BE2C (cell line): ENCODE data around the gene NSMCE1.

Source experiments
- DNase-seq: peaks from one replicate; pipeline ENCODE4 v3.0.0-alpha.2; 2020
- H3K27me3 ChIP-seq: fragments of 250-450 bp; sonication (Bioruptor Pico); 2 replicates; pipeline ENCODE4 v1.5.1; 2020; ENCODE audit warnings: mild to moderate bottlenecking
- H3K36me3 ChIP-seq: fragments of 250-450 bp; sonication (Bioruptor Pico); 2 replicates; pipeline ENCODE4 v1.5.1; 2020; ENCODE audit warnings: mild to moderate bottlenecking
- H3K4me1 ChIP-seq: fragments of 250-450 bp; sonication (Bioruptor Pico); 2 replicates; pipeline ENCODE4 v1.5.1; 2020
- H3K4me3 ChIP-seq: 2 replicates; pipeline ENCODE4 v1.5.1; 2011; ENCODE audit warnings: low read depth, low read length
- H3K9me3 ChIP-seq: fragments of 250-450 bp; sonication (Bioruptor Pico); 2 replicates; pipeline ENCODE4 v1.5.1; 2020
- CTCF ChIP-seq: IDR thresholded peaks from 2 replicates; pipeline ENCODE4 v1.5.1; 2012; ENCODE audit warnings: mild to moderate bottlenecking, low read depth, low read length

Gene NSMCE1

GRCh38 chr16:27239026-27239425 is 29.5 kb downstream of the NSMCE1 start:
- no peaks in the 10 kb centered on the region for H3K9me3 ChIP-seq
- no peak for TF ChIP-seq CTCF
- H3K4me3 ChIP-seq = no peak overlapping the region
- no peaks in the 10 kb centered on the region for H3K36me3 ChIP-seq
- no peak for DNase-seq
- H3K27me3 ChIP-seq = no peaks in the 10 kb centered on the region
- peaks cover 21% of the 10 kb centered on the region for H3K4me1 ChIP-seq

DNA sequence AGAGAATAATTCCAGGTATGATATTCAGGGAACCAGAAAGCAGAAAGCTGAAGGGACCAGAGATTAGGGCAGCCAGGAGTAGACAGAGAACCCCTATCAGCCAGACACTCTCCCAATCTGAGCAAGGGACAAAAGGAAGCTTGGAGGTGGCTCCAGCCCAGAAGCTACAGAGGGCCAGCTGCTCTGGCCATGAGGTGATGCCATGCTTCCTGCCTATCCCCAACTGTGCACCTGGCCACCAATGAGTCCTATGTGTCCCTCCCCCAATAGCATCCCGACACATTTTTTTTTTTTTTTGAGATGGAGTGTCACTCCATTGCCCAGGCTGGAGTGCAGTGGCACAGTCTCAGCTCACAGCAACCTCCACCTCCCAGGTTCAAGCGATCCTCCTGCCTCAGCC is 30.0 kb downstream of the NSMCE1 start:
- no peak for TF ChIP-seq CTCF
- no peak for DNase-seq
- Histone ChIP-seq H3K9me3 (no peaks in the 10 kb centered on the region), H3K36me3 (no peaks in the 10 kb centered on the region), H3K4me1 (peaks cover 21% of the 10 kb centered on the region), H3K27me3 (no peaks in the 10 kb centered on the region), H3K4me3 (no peak overlapping the region)

DNA sequence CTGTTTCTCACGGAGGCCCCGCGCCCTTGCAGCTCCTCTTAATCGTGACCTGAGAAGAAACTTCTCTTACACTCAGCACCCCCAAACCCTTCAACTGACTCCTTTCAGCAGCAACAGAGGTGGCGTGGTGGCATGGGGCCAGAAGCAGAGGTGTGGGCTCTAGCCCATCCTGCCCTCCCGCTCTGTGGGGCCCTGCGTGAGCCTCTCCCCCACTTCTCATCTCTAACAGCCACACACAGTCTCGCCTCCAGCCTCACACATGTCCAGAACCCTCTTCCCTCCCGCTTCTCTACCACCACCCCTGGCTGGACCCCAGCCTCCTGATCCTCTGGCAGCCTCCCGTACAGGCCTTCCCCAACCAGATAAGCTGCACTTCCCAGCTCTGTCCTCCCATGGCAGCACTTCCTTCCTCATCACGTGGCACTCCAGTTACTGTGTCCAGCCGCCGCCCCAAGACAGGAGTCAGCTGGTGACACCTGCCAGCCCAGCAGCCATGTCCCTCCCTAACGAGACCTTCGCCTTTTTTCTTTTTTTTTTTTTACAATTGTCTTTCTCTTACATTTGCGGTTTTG is 30.5 kb downstream of the NSMCE1 start:
- no peak for TF ChIP-seq CTCF
- Histone ChIP-seq H3K9me3 (no peaks in the 10 kb centered on the region), H3K36me3 (no peaks in the 10 kb centered on the region), H3K4me1 (peaks cover 21% of the 10 kb centered on the region), H3K27me3 (no peaks in the 10 kb centered on the region), H3K4me3 (no peak overlapping the region)
- DNase-seq = no peak

- TF ChIP-seq CTCF = no peak
- Histone ChIP-seq H3K4me1 (peaks cover 21% of the 10 kb centered on the region), H3K4me3 (no peak overlapping the region)
Measured at GRCh38 chr16:27237219-27238015, 31.2 kb downstream of the NSMCE1 start.

GRCh38 chr16:27236635-27237218 is 31.8 kb downstream of the NSMCE1 start:
- H3K4me1 ChIP-seq = peaks cover 21% of the 10 kb centered on the region
- no peak for TF ChIP-seq CTCF

More at GRCh38 chr16:27237219-27238015, 31.2 kb downstream of the NSMCE1 start:
- H3K9me3 ChIP-seq = no peaks in the 10 kb centered on the region
- no peak for DNase-seq
- H3K36me3 ChIP-seq = no peaks in the 10 kb centered on the region
- no peaks in the 10 kb centered on the region for H3K27me3 ChIP-seq

DNA sequence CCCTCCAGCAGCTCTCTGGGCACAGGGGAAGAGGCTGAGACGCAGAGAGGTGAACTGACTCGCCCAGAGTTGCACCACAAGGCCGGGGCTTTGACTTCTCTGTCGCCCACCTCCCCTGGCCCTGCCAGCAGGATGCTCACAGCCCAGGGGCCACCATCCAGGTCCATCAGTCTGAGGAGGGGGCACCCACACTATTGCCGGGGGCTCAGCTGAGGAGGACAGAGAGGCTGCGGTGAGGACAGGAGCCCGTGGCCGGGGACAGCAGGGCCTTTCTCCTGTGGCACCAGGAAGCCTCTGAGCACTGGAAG is 32.7 kb downstream of the NSMCE1 start:
- Histone ChIP-seq H3K4me1 (peaks cover 21% of the 10 kb centered on the region), H3K4me3 (no peak overlapping the region), H3K36me3 (no peaks in the 10 kb centered on the region), H3K27me3 (no peaks in the 10 kb centered on the region), H3K9me3 (no peaks in the 10 kb centered on the region)
- no peak for DNase-seq
- TF ChIP-seq CTCF = no peak

More at GRCh38 chr16:27236635-27237218, 31.8 kb downstream of the NSMCE1 start:
- H3K27me3 ChIP-seq = no peaks in the 10 kb centered on the region
- DNase-seq = no peak
- H3K36me3 ChIP-seq = no peaks in the 10 kb centered on the region
- H3K4me3 ChIP-seq = no peak overlapping the region
- H3K9me3 ChIP-seq = no peaks in the 10 kb centered on the region
